A549 (cell line): ENCODE data around the gene MOGAT3.

Experiments used
- MYC ChIP-seq: IDR thresholded peaks from 2 replicates; pipeline ENCODE4 v1.6.1; 2012; ENCODE audit warnings: mild to moderate bottlenecking, inconsistent platforms, low read length, improper control_type of control experiment, borderline replicate concordance
- NPAS2 ChIP-seq: fragments of 250-450 bp; sonication (Bioruptor Pico); IDR thresholded peaks from 2 replicates; pipeline ENCODE4 v1.8.0; 2022; ENCODE audit warnings: mild to moderate bottlenecking, moderate library complexity, borderline replicate concordance
- RCOR1 ChIP-seq: fragments of 150-350 bp; IDR thresholded peaks from 2 replicates; pipeline ENCODE4 v1.6.1; 2014; ENCODE audit warnings: antibody characterized with exemption, low read length, low read depth
- TF ChIP-seq, protein P1 (sequence below): fragments of >200 bp; sonication (Bioruptor Twin); formaldehyde crosslinking; IDR thresholded peaks from 3 replicates; pipeline ENCODE4 v1.5.1; 2016
- TF ChIP-seq, protein P2 (sequence below): fragments of 450-650 bp; IDR thresholded peaks from 2 replicates; pipeline ENCODE4 v1.6.1; 2014; ENCODE audit warnings: antibody characterized with exemption

DNA sequence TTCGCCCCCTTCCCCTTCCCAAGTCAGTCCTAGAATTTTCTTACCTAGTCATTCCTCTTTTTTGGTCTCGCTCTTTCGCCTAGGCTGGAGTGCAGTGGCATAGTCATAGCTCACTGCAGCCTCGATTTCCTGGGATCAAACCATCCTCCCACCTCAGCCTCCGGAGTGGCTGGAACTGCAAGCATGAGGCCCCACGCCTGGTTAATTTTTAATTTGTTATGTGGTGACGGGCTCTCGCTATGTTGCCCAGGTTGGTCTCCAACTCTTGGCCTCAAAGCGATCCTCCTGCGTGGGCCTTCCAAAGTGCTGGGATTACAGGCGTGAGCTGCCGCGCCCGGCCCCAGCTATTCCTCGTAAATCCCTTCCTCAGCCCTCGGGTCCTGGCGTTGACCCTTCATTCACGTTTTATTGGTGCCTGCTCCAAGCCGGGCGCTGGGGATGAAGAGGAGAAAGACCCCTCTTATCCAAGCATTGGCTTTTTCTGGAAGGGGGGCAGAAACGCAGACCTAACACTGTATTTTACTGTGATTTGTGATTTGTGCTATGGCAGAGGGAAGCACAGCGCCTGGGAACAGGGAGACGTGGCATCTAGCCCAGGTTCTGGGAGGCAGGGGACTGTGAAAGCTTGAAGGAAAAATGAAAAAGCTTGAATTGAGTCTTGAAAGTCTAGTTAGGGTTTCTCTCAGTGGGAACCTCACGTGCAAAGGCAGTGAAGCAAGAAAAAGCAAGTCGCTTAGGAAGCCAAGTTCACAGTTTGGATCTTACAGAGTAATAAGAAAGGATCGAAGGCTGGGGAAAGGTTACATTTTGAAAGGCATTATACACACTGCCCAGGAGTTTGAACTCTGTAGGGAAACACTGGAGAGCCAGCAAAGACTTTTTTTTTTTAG is 17.6 kb upstream of the MOGAT3 start:
- TF ChIP-seq, protein P1, sequence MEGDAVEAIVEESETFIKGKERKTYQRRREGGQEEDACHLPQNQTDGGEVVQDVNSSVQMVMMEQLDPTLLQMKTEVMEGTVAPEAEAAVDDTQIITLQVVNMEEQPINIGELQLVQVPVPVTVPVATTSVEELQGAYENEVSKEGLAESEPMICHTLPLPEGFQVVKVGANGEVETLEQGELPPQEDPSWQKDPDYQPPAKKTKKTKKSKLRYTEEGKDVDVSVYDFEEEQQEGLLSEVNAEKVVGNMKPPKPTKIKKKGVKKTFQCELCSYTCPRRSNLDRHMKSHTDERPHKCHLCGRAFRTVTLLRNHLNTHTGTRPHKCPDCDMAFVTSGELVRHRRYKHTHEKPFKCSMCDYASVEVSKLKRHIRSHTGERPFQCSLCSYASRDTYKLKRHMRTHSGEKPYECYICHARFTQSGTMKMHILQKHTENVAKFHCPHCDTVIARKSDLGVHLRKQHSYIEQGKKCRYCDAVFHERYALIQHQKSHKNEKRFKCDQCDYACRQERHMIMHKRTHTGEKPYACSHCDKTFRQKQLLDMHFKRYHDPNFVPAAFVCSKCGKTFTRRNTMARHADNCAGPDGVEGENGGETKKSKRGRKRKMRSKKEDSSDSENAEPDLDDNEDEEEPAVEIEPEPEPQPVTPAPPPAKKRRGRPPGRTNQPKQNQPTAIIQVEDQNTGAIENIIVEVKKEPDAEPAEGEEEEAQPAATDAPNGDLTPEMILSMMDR: no peak
- no peak for TF ChIP-seq MYC
- TF ChIP-seq RCOR1: no peak
- TF ChIP-seq, protein P2, sequence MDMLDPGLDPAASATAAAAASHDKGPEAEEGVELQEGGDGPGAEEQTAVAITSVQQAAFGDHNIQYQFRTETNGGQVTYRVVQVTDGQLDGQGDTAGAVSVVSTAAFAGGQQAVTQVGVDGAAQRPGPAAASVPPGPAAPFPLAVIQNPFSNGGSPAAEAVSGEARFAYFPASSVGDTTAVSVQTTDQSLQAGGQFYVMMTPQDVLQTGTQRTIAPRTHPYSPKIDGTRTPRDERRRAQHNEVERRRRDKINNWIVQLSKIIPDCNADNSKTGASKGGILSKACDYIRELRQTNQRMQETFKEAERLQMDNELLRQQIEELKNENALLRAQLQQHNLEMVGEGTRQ: no peak
- TF ChIP-seq NPAS2: no peak
